H1 (cell line): ENCODE data around the gene GINS2.

ENCODE experiments used
- EP300 ChIP-seq, 2 experiments: IDR thresholded peaks; 1 replicate in 1 of 2; 2 replicates in 1 of 2; pipeline ENCODE4 v1.6.1; 2011 to 2012; ENCODE audit warnings: low read depth in 2 of 2, low read length in 2 of 2, mild to moderate bottlenecking in 2 of 2, borderline replicate concordance in 1 of 2, inconsistent platforms in 1 of 2, moderate library complexity in 1 of 2
- GABPA ChIP-seq: IDR thresholded peaks from 2 replicates; pipeline ENCODE4 v1.6.1; 2011; ENCODE audit warnings: mild to moderate bottlenecking, low read length, moderate library complexity, borderline replicate concordance; ENCODE audit not compliant: insufficient read depth
- POLR2A ChIP-seq, 2 experiments: IDR thresholded peaks; 1 replicate in 1 of 2; 2 replicates in 1 of 2; pipeline ENCODE4 v1.6.1; 2011; ENCODE audit warnings: low read depth in 2 of 2, low read length in 2 of 2, mild to moderate bottlenecking in 2 of 2; ENCODE audit errors: control extremely low read depth in 1 of 2
- RAD21 ChIP-seq, 2 experiments: IDR thresholded peaks in 1 of 2; conservative IDR thresholded peaks in 1 of 2; 2 replicates each; pipeline ENCODE4 v1.6.1; 2011; ENCODE audit warnings: low read depth in 2 of 2, low read length in 2 of 2, improper control_type of control experiment in 1 of 2, inconsistent platforms in 1 of 2, mild to moderate bottlenecking in 1 of 2, moderate library complexity in 1 of 2
- RNF2 ChIP-seq: fragments of 200-900, 300-1000 bp; sonication (generic); IDR thresholded peaks from 2 replicates; pipeline ENCODE4 v1.7.1; 2016; ENCODE audit warnings: borderline replicate concordance, low read depth, mild to moderate bottlenecking, antibody characterized with exemption, low read length; ENCODE audit not compliant: poor library complexity, severe bottlenecking; ENCODE audit errors: missing control alignments
- TF ChIP-seq, protein P1 (sequence below), 3 experiments: IDR thresholded peaks; 1 replicate in 2 of 3; 2 replicates in 1 of 3; pipeline versions ENCODE4 v1.5.1 to v1.6.1; 2011; ENCODE audit warnings: low read length in 3 of 3, mild to moderate bottlenecking in 3 of 3, inconsistent platforms in 2 of 3, low read depth in 1 of 3, moderate library complexity in 1 of 3; ENCODE audit not compliant: insufficient read depth in 1 of 3; ENCODE audit errors: control extremely low read depth in 1 of 3

DNA sequence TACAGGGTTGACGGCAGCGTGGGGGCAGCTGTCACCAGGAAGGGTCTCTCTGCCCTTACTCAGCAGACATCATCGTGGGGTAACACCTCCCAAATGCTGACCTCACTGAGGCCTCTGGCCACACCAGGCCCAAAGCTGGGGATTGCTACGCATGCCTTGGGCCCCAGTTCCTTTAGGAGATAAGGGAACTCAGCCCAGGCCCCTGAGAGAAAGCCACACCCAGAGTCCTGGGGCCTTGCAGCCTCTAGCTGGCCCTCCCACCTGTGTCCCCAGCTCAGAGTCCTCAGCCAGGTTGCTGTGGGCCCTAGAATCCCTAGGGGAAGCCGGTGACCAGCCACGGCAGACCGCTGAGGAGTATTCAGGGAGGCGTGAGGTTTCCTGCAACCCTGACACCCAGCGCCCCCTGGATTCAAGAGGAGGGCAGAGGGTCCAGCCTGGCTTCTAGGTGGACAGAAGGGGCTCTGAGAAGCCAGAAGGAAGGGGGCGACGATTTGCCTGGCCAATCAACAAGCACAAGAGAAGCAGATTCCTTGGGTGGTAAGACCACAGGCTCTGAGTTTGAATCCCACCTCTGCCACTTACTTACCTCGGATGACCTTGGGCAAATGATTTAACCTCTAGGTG lies 10.3 kb upstream of the GINS2 start:
- TF ChIP-seq, protein P1, sequence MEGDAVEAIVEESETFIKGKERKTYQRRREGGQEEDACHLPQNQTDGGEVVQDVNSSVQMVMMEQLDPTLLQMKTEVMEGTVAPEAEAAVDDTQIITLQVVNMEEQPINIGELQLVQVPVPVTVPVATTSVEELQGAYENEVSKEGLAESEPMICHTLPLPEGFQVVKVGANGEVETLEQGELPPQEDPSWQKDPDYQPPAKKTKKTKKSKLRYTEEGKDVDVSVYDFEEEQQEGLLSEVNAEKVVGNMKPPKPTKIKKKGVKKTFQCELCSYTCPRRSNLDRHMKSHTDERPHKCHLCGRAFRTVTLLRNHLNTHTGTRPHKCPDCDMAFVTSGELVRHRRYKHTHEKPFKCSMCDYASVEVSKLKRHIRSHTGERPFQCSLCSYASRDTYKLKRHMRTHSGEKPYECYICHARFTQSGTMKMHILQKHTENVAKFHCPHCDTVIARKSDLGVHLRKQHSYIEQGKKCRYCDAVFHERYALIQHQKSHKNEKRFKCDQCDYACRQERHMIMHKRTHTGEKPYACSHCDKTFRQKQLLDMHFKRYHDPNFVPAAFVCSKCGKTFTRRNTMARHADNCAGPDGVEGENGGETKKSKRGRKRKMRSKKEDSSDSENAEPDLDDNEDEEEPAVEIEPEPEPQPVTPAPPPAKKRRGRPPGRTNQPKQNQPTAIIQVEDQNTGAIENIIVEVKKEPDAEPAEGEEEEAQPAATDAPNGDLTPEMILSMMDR (IDR thresholded peaks at IDR 0.05; ENCODE audit: control extremely low read depth in 1 of 3, insufficient read depth in 1 of 3, low read depth in 1 of 3, low read length in 3 of 3), result peak; percentile 59 to 64 (median 59)
- TF ChIP-seq GABPA, result 0 out of 2 replicates have a peak, but pooled peaks have one; percentile 34
- TF ChIP-seq EP300 (IDR thresholded peaks at IDR 0.05; ENCODE audit: borderline replicate concordance in 1 of 2, low read depth in 2 of 2, low read length in 2 of 2), result no peak
- TF ChIP-seq RNF2, result no peak
- no peak for TF ChIP-seq POLR2A (IDR thresholded peaks at IDR 0.05; ENCODE audit: control extremely low read depth in 1 of 2, low read depth in 2 of 2, low read length in 2 of 2)
- peak; percentile 58 to 61 for TF ChIP-seq RAD21 (IDR thresholded peaks at IDR 0.05 in 1 of 2, conservative IDR thresholded peaks at IDR 0.05 in 1 of 2; ENCODE audit: low read depth in 2 of 2, low read length in 2 of 2)
